CD4-positive, alpha-beta T cell treated with Interleukin-15 for 1 hour (primary cell): ENCODE results near the gene CCT5.
"Not testable (repeated sequence)": the region's sequence is repeated elsewhere in the genome, so short reads cannot be mapped to it uniquely, and the experiment has no call there.

ENCODE experiments used
- DNase-seq: peaks from one replicate; pipeline ENCODE4 v3.0.0-alpha.2; 2020

Gene CCT5

DNA sequence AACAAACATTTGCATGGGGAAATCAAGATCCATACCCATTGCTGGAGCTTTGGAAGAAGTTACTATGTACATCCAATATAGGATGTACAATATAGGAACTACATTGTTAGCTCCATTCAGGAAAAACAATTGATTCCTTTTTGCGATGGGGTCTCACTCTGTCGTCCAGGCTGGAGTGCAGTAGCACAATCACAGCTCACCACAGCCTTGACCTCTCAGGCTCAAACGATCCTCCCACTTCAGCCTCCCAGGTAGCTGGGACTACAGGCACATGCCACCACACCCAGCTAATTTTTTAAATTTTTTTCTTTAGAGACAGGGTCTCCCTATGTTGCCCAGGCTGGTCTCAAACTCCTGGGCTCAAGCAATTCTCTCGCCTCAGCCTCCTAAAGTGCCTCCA is 2.9 kb upstream of the CCT5 start:
- DNase-seq: not testable (repeated sequence)

DNA sequence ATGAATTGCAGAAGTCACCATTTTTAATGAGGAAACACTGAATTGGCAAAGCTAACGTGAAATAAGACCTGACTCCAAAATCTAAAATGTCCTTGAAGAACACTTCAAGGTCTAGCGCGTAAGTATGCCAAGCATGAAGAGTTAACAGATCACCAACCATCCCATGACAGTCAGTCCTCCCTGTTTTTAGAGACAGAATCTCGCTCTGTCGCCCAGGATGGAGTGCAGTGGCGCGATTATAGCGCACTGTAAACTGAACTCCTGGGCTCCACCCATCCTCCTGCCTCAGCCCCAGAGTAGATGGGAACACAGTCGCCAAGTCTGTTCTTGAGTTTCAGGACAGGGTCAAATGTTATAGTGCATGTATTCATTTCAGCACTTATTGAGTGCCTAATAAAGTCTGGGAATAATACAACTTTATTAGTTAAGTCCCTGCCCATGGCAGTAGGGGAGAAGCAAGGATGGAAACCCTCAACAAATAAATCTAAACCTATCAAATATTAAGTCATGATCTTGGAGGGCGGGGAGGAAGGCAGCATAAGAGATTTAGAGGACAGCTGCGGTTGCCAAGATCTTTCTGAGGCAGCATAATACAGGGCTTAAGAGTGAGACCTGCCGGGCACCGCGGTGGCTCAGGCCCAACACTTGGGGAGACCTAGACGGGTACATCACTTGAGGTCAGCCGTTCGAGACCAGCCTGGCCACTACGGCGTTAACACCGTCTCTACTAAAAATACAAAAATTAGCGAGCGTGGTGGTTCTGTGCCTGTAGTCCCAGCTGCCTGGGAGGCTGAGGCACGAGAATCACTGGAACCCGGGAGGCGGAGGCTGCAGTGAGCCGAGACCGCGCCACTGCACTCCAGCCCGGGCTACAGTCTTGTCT is 1.5 kb upstream of the CCT5 start:
- no peak for DNase-seq

DNA sequence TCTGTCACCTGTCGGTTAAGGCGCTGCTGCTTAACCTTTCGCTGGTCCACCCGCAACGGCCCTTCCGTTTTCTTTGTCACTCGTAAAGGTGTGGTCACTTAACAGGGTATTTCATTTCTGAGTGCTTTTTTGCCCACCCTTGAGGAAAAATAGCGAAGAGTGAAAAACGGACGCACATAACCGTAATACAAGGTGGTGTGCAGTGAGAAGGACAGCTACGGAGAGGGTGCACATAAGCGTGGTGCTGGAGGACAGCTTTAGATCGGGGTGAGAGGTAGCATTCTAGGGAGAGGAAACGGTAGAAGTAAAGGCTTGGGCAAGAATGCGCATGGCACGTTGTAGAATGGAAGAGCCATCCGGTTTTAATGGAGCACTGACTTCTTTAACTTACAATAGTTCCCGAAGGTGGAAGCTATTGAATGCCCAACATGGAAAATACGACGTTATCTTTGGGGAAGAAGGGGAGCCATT is 761 bp downstream of the CCT5 start:
- no peak for DNase-seq

DNA sequence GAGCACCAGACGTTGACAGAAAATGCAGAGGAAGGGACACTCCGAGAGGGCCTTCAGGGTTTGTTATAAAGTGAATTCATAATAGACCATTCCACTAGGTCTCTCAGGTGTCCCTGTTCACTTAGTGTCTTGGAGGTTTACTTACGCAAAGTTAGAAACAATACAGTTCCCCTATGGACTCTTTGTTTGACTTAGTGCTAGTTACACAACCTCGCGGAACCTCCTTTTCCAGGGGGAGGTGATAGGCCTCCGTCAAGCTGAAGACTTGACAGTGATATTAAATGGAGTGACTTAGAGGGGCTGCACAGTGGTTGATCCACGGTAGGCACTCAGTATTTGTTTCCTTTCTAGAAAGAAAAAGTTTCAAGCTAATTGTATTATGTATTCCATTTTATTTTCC is 1.3 kb downstream of the CCT5 start:
- no peak for DNase-seq

DNA sequence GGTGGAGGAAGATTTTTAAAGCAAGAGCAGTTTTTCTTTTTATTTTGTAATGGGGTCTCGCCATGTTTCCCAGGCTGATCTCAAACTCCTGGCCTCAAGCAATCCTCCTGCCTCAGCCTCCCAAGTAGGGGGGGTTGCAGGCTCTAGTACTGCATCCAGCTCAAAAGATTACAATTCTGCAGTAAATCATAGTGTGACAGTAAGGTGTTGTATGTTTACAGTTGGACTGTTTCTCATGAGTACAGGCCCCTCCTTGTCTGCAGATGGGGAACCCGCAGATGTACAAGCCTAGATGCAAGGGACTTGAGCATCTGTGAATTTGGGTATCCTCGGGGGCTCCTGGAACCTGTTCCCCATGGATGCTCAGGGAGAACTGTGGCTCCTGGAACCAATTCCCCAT is 3.3 kb downstream of the CCT5 start:
- no peak for DNase-seq

DNA sequence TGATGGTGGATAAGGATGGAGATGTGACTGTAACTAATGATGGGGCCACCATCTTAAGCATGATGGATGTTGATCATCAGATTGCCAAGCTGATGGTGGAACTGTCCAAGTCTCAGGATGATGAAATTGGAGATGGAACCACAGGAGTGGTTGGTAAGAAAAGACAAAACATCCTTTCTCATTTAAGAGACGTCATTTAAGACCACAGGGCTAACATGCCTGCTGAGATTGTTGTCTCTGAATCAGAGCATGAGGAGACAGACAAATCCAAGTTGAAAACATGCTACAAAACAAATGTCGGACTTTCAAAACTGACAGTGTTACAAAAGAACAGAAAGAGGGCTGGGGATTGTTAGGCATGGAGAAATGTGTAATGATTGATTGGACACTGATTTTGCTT is 4.6 kb downstream of the CCT5 start:
- DNase-seq: no peak

DNA sequence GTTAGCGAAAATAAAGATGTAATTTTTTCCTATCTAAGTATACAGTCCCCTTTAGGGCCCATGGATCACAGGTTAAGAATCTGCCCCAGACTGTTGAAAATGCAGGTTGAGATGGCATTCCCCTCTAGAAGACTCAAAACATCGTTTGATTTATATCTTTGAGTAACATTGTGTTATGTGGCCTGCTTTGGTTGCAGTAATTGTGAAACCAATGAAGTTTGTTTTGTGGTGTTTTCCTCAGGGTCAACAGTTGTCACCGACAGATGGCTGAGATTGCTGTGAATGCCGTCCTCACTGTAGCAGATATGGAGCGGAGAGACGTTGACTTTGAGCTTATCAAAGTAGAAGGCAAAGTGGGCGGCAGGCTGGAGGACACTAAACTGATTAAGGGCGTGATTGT is 7.8 kb downstream of the CCT5 start:
- no peak for DNase-seq

DNA sequence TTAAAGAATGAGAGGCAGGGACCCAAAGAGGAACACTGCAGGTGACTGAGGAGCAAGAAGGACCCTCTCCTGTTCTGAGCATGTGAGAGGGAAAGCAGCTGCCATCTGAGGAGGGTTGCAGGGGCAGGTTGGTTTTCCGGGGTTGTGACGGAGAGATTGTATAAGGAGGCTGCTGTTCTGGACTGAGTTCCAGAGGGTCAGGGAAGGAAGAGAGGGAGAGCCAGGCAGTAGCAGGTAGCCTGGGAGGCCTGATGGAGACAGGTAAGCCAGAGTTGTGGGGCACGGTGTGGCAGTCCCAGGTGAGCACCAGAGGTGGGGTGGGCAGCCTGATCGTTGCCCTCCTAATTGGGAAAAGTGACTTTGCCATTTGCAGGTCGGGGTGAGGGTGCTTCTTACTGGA is 9.8 kb downstream of the CCT5 start:
- DNase-seq: no peak

DNA sequence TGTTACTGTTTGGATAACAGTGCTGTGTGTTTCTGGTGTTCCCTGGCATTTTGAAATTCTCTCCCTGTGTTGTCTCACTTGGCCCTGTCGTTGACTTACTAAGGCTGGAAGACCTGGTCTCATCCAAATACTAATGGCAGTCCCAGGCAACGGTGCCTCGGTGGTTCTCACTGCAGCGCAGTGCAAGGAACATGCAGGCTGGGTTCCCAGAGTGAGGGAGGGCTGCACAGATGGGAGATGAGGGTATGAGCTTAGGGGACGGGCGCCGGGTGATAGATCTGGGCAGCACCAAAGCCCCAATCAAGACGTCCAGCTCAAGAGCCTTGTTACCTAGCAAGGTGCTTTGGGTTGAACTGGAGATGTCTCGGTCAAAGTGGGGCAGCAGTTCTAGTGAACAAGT is 11.0 kb downstream of the CCT5 start:
- no peak for DNase-seq

DNA sequence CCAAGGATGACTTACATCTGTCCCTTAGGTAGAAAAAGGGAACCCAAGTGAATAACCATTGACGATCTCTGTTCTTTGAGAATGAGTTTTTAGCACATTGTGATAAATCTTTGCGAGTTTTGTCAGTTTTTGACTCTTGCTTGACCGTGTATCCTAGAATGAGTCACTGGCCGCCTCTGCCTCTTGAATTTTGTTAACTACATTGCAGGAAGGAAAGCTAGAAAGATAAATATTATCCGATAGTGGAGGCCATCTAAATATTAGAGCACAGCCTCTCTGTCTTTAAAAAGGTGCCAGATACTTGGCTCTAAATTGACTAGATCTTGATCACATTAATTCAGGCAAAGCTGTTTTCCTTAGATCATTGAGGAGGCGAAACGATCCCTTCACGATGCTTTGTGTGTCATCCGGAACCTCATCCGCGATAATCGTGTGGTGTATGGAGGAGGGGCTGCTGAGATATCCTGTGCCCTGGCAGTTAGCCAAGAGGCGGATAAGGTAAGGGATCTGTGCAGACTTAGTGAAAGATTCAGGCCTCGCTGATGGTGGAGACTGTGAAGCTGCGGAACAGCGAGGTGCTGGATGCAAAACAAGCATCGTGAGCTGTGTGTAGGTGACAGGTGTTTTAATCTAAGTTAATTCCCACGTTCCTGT is 12.2 kb downstream of the CCT5 start:
- no peak for DNase-seq

DNA sequence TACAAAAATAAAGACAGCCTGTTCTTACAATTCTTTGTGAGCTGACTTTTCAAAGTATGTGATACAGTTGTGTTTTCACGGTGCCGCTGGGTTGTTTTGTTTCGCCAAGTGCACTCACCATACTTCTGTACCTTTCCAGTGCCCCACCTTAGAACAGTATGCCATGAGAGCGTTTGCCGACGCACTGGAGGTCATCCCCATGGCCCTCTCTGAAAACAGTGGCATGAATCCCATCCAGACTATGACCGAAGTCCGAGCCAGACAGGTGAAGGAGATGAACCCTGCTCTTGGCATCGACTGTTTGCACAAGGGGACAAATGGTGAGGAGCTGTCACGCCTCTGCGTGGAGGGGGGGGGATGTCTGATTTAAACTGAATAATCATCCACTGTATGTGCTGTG is 12.9 kb downstream of the CCT5 start:
- no peak for DNase-seq

DNA sequence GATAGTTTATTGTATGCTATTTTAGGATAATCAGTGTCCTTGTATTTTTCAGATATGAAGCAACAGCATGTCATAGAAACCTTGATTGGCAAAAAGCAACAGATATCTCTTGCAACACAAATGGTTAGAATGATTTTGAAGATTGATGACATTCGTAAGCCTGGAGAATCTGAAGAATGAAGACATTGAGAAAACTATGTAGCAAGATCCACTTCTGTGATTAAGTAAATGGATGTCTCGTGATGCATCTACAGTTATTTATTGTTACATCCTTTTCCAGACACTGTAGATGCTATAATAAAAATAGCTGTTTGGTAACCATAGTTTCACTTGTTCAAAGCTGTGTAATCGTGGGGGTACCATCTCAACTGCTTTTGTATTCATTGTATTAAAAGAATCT is 14.5 kb downstream of the CCT5 start:
- no peak for DNase-seq

DNA sequence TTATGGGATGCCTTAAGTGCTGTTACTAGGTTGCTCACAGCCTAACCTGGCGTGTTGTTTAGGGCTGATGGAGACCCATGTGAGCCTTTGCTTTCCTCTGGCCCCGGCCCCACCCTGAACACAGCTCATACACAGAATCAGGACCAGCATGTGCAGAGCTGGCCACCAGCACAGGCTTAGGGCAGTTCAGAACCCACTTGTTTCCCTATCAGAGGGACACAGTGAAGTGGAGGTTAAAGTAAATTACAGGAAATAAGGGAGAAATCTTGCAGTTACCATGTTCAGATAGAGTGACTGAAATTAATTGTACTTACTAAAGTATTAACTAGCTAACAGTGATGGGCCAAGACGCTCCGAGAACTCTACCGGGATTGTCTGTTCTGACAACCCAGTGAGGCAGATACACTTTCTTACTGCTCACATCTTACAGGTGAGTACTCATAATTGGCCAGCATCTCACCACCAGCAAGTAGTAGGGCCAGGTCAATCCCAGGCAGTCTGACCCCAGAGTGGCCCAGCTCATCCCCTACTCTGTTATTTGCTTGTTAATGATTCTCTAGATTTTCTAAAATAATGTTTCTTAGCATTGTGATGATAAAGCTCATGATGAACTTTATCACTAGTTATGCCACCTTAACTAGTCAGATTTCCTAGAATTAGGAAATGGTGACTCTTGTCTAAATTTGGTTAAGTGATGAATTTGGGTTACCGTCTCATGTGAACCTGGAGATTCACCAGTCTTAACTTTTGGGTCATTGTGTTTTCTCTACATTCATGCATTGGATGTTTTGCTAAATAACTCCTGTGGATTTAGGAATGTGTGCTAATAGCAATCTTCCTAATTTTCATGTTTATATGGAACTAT is 15.4 kb downstream of the CCT5 start:
- no peak for DNase-seq

DNA sequence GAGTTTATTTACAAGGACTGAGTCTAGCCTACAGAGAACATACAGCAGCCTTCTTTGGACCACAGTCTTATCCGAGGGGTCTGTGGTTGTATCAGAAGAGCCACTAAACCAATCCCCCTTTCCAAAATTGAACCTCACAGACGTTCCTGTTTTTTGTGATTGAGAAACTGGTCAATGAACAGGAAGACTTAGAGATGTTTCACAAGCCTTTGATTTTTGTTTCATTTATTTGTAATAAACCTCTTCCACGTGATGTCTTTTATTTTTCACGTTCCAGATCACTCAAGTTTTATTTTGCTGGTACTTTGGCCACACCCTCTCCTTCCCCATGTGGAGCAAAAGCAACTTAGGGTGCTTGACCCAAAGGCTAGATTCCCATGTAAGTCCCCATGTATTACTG is 16.1 kb downstream of the CCT5 start:
- no peak for DNase-seq

DNA sequence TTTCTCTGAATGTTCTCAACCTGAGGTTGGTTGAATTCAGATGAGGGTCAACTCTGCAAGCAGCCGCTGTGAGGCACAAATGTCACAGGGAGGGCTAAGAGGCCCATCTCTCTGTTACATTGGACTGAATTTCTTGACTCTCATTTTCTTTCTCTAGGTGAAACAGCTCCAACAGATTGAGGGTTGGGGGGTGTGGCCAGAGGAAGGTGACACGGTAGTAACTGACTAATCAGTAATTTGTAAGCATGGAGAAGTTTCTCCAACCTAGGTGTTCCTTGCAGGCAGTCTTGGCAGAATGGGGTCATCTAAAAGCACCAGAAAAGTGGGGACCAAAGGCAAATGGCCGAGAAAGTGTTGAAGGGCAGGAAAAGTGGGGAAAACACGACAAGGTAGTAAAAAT is 16.8 kb downstream of the CCT5 start:
- no peak for DNase-seq

DNA sequence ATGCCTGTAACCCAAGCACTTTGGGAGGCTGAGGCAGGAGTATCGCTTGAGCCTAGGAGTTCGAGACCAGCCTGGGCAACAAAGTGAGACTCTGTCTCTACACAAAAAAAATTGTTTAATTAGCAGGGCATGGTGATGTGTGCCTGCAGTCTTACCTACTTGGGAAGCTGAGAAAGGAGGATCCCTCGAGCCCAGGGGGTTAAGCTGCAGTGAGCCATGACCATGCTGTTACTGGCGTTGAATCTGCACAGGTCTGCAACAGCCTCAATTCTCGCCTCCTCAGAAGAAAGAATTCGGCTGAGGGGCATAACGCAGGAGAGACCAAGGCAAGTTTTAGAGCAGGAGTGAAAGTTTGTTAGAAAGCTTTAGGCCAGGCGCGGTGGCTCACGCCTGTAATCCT is 18.0 kb downstream of the CCT5 start:
- no peak for DNase-seq

DNA sequence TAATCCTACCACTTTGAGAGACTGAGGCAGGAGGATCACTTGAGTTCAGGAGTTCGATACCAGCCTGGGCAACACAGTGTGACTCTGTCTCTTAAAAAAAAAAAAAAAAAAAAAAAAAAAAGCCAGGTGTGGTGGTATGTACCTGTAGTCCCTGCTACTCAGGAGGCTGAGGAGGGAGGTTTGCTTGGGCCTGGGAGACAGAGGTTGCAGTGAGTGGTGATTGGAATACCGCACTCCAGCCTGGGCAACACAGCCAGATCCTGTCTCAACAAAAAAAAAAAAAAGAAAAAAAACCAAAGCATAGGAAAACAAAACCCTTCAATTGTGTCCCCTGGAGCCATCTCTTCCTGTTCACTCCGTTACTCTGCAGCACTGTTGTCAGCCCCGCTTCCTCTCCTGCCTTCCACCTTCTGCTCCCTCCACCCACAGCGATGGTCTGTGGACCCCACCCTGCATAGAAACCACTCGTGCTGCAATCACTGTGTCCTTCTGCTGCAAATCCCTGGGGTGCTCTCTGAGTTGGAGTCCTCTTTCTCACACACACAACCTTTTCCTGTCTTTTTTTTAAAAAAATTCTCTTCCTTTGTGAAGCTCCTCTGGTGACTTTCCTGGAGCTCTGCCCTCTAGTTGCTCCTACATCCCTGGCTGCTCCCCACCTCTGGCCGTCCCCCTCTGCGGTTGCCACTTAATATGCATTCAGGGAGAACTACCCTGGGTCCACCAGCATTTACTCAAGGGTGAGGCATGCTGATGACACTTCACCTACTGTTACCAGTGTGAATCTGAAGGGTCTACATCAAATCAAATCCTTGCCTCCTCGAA is 22.2 kb downstream of the CCT5 start:
- no peak for DNase-seq

DNA sequence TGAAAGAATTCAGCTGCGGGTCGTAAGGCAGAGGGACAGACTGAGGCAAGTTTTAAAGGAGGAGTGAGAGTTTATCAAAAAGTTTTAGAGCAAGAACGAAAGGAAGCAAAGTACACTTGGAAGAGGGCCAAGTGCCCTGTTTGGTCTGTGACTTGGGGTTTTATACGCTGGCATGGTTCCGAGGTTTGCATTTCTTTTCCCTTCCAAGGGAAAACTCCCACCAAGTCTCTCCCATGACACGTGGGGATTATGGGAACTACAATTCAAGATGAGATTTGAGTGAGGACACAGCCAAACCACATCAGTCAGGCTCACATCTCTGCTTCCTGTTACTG is 22.8 kb downstream of the CCT5 start:
- DNase-seq: not testable (repeated sequence)

DNA sequence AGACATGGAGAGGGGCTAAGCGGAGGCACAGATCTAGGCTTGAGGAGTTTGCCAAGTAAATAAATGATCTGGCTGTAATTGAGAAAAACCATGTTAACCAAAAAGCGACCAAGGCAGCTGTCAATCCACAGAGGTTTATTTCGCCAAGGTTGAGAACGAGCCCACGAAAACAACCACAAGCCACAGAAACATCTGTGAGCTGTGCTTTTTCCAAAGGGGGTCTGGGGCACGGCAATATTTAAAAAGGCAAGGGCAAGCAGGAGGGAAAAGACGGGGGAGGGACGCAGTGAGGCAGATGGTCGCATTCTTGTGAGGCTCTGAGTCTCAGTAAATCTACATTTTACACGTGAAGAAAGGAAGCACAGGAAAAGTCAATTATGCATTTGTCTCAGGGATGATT is 25.4 kb downstream of the CCT5 start:
- DNase-seq: no peak

DNA sequence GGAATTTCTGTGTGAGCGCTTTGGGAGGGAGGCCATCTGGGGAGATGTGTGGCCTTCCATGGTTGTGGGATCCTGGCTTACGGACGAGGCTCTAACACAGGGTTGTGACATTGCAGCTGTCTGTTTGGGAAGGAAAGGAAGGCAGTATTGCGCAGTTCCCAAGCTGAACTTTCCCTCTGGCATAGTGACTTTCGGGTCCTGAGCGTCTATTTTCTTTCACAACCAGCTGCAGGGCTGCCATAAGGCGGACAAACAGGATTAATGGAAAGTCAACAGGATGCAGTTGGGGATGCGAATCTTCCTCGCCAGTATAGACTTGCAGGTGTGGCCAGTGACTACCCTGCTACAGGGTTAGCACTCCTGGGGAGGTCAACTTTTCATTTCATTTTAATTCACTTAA is 25.9 kb downstream of the CCT5 start:
- no peak for DNase-seq

DNA sequence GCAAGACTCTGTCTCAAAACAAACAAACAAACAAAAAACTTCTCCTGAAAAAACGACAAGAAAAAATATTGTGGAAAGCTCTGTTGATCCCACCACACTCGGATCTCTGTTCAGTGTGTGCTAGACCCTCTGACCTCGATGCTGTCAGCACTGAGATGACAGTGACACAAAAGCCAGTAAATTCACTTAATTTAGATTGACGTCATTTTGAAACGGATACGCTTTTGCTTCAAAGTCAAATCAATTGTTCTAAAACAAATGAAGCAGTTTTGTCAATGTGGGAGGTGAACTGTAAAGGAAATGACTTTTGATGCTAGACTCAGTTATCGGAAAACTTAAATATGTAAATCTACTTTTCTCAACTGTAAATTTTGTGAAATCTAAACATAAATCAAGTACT is 26.6 kb downstream of the CCT5 start:
- DNase-seq: no peak

DNA sequence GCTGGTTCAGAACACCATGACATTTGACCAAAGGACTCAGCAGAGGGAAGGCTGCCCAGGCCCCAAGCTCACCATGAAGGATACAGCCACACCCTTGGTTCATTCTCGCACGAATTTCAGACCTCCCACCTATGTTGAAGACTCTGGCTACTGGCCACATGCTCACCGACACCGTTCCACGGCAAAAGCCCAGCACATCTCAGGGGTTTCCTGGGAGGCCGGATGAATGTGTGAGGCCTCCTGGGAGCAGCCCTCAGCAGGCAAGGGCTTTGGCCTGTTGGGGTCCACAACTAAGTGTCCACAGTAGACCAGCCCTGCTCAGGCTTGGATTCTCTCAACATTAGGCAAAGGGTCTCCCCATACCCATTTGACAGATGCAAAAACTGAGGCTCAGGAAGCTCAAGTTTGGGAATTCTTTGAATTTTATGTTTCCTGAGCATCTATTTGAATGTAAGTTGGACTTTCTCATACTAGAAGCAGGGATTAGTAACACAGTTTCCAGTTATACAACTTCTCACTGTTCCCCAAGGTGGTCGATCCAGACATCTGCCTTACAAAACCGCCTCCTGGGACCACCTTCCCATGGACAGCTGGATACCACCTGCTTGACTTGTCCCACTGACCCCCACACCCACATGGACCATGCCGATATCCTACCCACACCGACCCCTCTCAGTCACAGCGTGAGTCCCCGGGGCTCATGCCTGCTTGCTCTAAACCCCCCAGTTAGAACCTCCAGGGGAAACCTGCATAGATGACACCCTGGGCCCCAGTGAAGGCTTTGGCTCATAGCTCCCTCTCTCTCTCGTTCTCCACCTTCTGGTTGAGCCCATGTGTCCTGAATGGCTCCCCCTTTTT is 27.9 kb downstream of the CCT5 start:
- no peak for DNase-seq
